ENCODE measurements around the gene NT5M. TPM values are rescaled to one million over a fixed set of nuclear protein-coding genes. Genes with fewer than 3 reads are reported as not detected.
"Not testable (repeated sequence)": the region's sequence is repeated elsewhere in the genome, so short reads cannot be mapped to it uniquely, and the experiment has no call there.

Gene NT5M
- total RNA-seq, 1 donor from 2014 or later: 6.0 TPM

- intact Hi-C loops (cut with micrococcal nuclease): no loop called here
Observed at GRCh38 chr17:17370711-17371110, 67.5 kb downstream of the NT5M start.

GRCh38 chr17:17372856-17373520, 69.8 kb downstream of the NT5M start:
- intact Hi-C loops (cut with micrococcal nuclease): no loop called here

GRCh38 chr17:17375841-17376240, 72.7 kb downstream of the NT5M start:
- intact Hi-C loops (cut with micrococcal nuclease): no loop called here

DNA sequence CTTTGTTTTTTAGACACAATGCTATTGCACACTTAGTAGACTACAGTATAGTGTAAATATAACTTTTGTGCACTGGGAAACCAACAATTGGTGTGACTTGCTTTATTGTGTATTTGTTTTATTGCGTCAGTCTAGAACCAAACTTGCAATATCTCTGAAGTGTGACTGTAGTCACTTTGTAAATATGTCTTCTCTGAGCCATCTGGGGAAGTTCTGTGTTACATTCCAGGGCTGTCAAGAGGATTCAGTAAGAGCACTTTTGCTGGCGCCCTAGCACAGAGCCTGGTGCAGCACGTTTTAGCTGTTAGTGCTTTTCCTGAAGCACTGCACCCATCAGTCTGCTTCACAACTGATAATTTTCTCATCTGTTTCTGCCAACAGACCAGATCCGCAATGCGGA, 73.2 kb downstream of the NT5M start:
- intact Hi-C loops (cut with micrococcal nuclease): no loop called here

GRCh38 chr17:17377071-17377967, 74.1 kb downstream of the NT5M start:
- intact Hi-C loops (cut with micrococcal nuclease): no loop called here

DNA sequence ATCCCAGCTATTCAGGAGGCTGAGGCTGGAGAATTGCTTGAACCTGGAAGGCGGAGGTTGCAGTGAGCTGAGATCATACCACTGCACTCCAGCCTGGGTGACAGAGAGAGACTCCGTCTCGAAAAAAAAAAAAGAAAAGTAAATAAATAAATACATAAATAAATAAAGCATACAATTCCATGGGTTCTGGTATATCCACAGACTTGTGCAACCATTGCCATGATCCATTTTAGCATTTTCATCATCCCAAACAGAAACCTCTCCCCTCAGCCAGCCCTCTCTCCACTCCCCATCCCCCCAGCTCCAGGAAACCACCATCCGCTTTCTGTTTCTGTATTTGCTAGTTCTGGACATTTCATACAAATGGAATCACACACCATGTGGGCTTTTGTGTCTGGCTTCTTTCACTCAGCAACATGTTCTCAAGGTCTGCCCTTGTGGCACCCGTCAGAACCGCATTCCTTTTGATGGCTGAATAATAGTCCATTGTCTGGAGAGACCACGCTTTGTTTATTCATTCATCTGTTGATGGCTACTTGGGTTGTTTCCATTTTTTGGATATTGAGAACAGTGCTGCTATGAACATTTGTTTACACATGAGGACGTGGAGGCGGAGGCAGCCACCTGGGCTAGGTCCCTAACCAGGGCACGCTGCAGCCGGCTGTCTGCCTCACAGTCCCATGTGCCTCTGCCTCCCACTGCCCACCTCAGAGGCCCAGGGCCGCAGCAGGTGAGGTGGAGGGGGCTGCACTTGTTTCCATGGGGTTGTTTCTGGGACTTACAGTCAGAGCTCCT, 76.2 kb downstream of the NT5M start:
- intact Hi-C loops (cut with micrococcal nuclease): no loop called here

GRCh38 chr17:17380145-17380925, 77.2 kb downstream of the NT5M start:
- intact Hi-C loops (cut with micrococcal nuclease): no loop called here

DNA sequence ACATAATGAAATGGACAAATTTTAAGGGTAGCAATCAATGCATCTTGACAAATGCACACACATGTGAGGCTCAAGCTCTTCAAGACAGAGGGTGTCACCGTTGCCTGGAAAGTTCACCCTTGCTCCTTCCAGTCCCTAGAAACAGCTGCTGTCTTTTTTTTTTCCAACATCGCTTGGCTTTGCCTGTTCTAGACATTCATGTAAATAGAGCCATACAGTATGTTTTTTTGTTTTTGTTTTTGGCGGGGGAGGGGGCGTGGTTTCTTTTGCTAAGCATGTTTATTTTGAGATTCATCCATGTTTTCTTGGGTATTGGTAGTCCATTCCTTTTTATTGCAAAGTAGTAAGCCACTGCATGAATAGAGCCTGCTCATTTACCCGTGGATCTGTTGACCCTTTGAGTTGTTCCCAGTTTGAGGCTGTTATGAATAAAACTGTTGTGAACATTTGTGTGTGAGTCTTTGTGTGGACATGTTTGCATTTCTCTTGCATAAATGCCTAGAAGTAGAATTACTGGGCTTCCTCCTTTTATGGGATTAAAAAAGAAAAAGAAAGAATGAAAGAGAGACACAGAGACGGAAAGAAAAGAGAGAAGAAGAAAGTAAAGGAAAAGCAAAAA, 78.4 kb downstream of the NT5M start:
- intact Hi-C loops (cut with micrococcal nuclease): no loop called here

- intact Hi-C loops (cut with micrococcal nuclease): no loop called here
Observed at GRCh38 chr17:17382065-17382459, 78.9 kb downstream of the NT5M start.

- intact Hi-C loops (cut with micrococcal nuclease): no loop called here
Observed at GRCh38 chr17:17382971-17383370, 79.8 kb downstream of the NT5M start.

GRCh38 chr17:17383431-17384290, 80.5 kb downstream of the NT5M start:
- intact Hi-C loops (cut with micrococcal nuclease): not testable (repeated sequence)

- intact Hi-C loops (cut with micrococcal nuclease): no loop called here
Observed at GRCh38 chr17:17384291-17384615, 81.1 kb downstream of the NT5M start.

DNA sequence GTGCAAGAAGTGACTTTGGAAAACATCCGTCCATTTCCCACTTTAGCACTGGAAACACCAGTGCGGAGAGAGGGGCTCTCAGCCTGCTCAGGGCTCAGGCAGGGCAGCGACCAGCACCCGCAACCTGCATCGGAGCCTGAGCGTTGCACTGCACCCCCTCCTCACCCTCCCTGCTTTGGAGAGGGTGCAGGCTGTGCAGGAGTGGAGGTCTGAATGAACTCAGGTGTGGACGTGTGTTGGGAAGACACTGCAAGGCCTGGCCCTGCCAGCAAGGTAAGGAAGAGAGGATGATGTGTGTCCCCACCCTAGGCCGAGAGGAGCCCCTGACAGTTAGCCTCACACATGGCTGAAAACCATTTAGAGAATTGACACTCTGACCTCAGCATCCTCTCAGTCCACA, 81.8 kb downstream of the NT5M start:
- intact Hi-C loops (cut with micrococcal nuclease): no loop called here

DNA sequence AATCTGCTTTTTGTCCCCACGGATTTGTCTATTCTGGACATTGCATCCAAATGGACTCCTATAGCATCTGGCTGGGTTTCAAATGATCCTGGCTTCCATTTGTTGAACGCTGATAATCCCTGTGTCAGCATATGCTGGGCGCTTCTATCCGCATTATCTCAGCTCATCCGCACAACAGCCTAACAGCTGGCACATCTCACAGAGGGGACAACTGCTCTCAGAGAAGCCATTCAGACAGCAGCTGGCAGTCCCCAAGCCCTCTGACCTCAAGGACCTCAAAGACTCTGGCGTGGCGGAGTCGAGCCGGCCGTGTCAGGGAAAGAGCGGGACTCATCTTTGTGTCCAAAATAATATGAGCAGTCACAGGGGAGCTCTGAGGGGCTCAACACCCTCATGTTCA, 82.3 kb downstream of the NT5M start:
- intact Hi-C loops (cut with micrococcal nuclease): no loop called here

DNA sequence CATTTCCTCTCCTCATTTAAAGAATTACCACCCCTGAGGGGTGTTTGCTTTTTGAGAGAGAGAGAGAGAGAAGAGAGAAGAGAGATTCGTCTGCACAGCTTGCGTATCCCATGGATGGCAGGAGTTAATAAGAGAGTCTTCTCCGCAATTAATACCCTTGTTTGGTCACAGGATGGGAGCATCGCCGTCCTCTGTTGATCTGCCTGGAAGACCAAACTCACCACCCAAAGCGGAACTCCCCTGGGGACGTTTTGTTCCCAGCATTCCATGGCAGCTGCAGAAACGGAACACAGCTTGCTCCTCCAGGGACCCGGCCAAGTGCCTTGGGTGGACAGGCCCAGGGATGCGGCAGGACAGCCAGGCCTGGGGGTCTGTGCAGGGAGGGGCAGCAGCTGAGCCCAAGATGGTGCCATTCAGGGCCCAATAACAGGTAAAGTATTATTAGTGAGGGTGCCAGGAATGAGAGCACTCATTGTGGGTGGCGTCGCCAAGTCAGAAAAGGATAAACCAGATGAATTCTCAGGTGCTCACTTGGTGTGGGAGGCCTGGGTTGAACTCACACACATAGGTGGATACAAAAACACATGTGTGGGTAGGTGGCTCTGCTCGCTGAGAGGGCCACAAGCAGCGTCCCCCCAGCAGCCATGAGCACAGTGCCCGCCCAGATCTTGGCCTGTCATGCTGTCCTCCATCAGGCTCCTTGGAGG, 83.1 kb downstream of the NT5M start:
- intact Hi-C loops (cut with micrococcal nuclease): no loop called here

DNA sequence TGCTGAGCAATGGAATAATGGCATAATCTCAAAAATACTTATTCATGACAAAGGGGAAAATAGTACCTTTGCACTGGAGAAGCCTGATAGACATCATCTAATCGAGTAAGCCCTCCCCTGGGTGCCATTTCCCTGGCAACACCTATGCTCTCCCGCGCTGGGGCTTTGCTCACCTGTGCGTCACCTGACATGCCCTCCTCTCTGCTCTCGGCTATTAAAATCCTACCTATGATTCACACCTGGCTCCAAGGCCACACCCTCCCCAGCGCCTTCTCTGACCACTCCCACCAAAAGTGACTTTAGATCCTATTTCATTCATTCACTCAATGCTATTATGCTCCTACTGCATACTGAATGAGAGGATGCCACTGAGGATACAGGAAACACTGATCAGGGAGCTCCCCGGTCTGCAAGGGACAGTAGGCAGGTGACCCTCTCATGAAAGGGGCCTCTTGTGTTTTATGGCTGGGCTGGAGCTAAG, 83.9 kb downstream of the NT5M start:
- intact Hi-C loops (cut with micrococcal nuclease): no loop called here

GRCh38 chr17:17387498-17388362, 84.6 kb downstream of the NT5M start:
- intact Hi-C loops (cut with micrococcal nuclease): no loop called here
